AG10803 (cell line): Measurements from ENCODE around the gene TAS2R3.
"Not testable (repeated sequence)": the region's sequence is repeated elsewhere in the genome, so short reads cannot be mapped to it uniquely, and the experiment has no call there.

Source experiments
- DNase-seq: peaks from one replicate; pipeline ENCODE4 v3.0.0; 2010; ENCODE audit warnings: low read depth
- H3K4me3 ChIP-seq: 2 replicates; pipeline ENCODE4 v1.5.1; 2011; ENCODE audit warnings: mild to moderate bottlenecking, low read length, control low read depth
- TF ChIP-seq, protein P1 (sequence below): conservative IDR thresholded peaks from 2 replicates; pipeline ENCODE4 v1.5.1; 2011; ENCODE audit warnings: mild to moderate bottlenecking, low read length, control low read depth, inconsistent platforms

TAS2R3 gene

GRCh38 chr7:141744131-141744530 lies 19.8 kb upstream of the TAS2R3 start:
- TF ChIP-seq, protein P1, sequence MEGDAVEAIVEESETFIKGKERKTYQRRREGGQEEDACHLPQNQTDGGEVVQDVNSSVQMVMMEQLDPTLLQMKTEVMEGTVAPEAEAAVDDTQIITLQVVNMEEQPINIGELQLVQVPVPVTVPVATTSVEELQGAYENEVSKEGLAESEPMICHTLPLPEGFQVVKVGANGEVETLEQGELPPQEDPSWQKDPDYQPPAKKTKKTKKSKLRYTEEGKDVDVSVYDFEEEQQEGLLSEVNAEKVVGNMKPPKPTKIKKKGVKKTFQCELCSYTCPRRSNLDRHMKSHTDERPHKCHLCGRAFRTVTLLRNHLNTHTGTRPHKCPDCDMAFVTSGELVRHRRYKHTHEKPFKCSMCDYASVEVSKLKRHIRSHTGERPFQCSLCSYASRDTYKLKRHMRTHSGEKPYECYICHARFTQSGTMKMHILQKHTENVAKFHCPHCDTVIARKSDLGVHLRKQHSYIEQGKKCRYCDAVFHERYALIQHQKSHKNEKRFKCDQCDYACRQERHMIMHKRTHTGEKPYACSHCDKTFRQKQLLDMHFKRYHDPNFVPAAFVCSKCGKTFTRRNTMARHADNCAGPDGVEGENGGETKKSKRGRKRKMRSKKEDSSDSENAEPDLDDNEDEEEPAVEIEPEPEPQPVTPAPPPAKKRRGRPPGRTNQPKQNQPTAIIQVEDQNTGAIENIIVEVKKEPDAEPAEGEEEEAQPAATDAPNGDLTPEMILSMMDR, result no peak
- H3K4me3 ChIP-seq, result no peak overlapping the region
- no peak for DNase-seq

- TF ChIP-seq, protein P1, result no peak
- no peak overlapping the region for H3K4me3 ChIP-seq
Measured at GRCh38 chr7:141748396-141748795, 15.5 kb upstream of the TAS2R3 start.

DNA sequence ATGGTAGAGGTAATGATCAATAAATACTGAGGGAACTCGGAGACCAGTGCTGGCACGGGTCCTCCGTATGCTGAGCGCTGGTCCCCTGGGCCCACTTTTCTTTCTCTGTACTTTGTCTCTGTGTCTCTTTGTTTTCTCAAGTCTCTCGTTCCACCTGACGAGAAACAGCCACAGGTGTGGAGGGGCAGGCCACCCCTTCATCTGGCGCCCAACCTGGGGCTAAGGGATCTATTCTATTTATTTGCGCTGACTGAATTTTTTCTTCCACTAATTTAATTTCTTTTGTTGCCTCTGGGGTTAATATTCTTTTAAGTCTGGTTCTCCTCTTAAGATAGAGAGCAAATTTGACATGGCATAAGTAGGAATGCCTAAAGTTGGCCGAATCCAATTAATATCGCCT lies 12.0 kb upstream of the TAS2R3 start:
- H3K4me3 ChIP-seq, result not testable (repeated sequence)
- DNase-seq, result peak; percentile 4

More at GRCh38 chr7:141748396-141748795, 15.5 kb upstream of the TAS2R3 start:
- no peak for DNase-seq

GRCh38 chr7:141752634-141753033 lies 11.3 kb upstream of the TAS2R3 start:
- TF ChIP-seq, protein P1, result peak; percentile 34; the same call in 1 of the 2 replicates
- no peak for DNase-seq
- no peak overlapping the region for H3K4me3 ChIP-seq

DNA sequence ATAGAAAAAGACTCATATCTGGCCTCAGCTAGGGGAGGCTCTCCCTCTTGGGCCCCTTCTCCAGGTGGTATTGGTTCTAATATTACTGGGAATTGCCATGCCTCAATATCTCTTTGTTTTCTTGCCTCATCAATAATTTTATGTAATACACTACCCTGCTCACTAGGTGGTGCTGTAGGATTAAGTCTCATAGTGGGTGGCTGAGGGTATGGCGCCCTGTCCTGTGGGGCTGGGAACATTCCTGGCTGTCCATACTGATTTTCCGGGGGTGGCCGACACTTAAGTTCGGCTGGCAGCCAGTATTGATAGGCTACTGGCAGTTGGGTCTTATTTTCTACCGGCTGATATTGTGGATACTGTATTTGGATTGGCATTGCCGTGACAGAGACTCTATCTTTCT lies 9.0 kb upstream of the TAS2R3 start:
- peak; percentile 9 for DNase-seq
- TF ChIP-seq, protein P1, result peak; percentile 45
- no peak overlapping the region for H3K4me3 ChIP-seq

DNA sequence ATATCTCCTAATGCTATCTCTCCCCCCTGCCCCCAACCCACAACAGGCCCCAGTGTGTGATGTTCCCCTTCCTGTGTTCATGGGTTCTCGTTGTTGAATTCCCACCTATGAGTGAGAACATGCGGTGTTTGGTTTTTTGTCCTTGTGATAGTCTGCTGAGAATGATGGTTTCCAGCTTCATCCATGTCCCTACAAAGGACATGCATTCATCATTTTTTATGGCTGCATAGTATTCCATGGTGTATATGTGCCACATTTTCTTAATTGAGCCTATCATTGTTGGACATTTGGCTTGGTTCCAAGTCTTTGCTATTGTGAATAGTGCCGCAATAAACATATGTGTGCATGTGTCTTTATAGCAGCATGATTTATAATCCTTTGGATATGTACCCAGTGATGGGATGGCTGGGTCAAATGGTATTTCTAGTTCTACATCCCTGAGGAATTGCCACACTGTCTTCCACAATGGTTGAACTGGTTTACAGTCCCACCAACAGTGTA lies 6.2 kb downstream of the TAS2R3 start:
- H3K4me3 ChIP-seq, DNase-seq: not testable (repeated sequence)

DNA sequence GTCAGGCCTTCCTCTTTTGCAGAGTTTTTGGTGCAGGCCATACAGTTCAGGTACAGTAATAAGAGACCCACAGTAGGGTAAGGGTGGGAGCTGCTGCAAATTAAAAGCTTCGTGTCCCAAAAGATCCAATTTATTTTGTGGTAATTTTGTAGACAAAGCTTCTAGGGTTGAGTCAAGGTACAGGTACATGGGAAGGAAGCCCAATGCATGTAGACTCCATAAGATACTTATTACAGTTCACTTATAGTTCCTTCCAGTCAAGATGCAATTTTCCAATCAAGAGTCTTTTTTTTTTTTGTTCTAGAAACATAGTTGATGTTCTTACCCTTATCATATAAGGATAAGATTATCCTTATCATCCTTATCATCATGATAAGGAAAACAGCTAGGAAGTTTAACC lies 12.5 kb downstream of the TAS2R3 start, which contains the start of gene TAS2R4:
TSS of gene TAS2R4 (plus strand) at position 301 of the 400 bp plus-strand sequence. CDS start 1,815 bp downstream, outside the sequence.
- TF ChIP-seq, protein P1, result no peak
- no peak within 1 kb of the TSS for H3K4me3 ChIP-seq
- DNase-seq, result no peak

DNA sequence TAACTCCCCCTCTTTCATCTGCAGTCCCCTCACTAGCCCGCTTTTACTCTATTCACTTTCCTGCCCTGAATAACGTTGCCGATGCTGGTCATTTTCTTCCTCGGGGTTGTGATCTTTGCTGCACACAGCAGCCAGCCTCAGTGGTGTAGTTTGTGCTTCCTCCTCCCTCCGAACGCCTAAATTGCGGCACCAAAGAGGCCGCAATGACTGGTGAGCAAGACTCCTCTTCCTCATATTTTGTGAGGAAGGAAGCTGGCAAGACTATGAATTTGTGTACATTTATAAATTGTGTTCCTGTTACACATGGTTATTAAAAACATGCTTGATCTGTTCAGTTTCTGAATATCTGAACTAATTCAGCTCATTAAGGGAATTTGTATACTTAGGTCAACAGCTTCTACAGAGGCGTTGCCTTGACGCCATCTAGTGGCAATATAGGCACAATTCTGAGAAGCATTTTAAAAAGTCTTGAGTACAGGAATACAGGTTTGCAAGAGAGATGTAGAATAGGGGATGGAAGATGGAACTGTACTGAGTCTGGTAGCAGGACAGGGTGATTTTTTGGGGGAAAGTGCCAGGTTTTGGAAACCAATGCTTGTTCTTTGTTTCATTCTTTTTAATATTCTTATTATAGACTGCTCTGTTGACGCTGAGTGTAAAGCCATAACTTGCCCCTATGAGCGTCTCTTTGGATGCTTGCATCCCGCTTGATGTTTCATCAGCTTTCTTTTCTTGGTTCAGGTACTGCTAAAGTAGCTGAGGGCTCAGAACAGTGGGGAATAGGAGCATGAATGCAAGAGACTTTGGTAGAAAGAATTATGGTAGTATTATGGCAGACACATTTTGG lies 22.0 kb downstream of the TAS2R3 start:
- DNase-seq, result peak; percentile 53
- TF ChIP-seq, protein P1, result peak; percentile 86
- no peak overlapping the region for H3K4me3 ChIP-seq
